ENCODE results near the gene HMCN2. TPM values are rescaled to one million over a fixed set of nuclear protein-coding genes. Genes with fewer than 3 reads are reported as not detected.

Gene HMCN2
- total and polyA plus RNA-seq, 2 of the 4 experiments (the other 2 are of a cell fraction), result 0.02 TPM; not detected in 1

GRCh38 chr9:130461218-130461630 lies 195.7 kb downstream of the HMCN2 start:
- H2AK5ac ChIP-seq (ENCODE audit: low read depth, low read length), result no peak overlapping the region
- H4K20me1 ChIP-seq (ENCODE audit: insufficient read depth, low read length), result peaks cover 8% of the 10 kb centered on the region
- H3K23ac ChIP-seq (ENCODE audit: low read depth, low read length), result no peak overlapping the region
- CTCF ChIA-PET, result interaction anchor here (0.6 to 1.9 kb wide), 2 partner anchors 131 to 223 kb away, joined by 3 to 7 read pairs; no protein-coding TSS in a partner anchor
- peak; percentile 86 for ATAC-seq (ENCODE audit: low read depth)
- H3K27me3 ChIP-seq (ENCODE audit: control insufficient read depth, insufficient read depth, low read length), result peaks cover 10% of the 10 kb centered on the region
- no peak overlapping the region for H3K27ac ChIP-seq (ENCODE audit: insufficient read depth, low read length)
- H2AK9ac ChIP-seq (replicated peaks; ENCODE audit: low read depth, low read length, poor library complexity), result peak overlapping the region; percentile 33
- no peak overlapping the region for H2BK15ac ChIP-seq (ENCODE audit: low read depth, low read length)
- H3K36me3 ChIP-seq (ENCODE audit: control insufficient read depth, insufficient read depth, low read length), result no peaks in the 10 kb centered on the region
- H2BK5ac ChIP-seq (ENCODE audit: low read depth, low read length, poor library complexity, severe bottlenecking), result no peak overlapping the region
- 3% methylated on average over 6 of the region's 22 CpGs; no CpG with 5 or more reads in 1 of the 2 experiments for WGBS, 2 experiments (ENCODE audit: extremely low coverage in 2 of 2, insufficient read length in 1 of 2)
- no peak overlapping the region for H3K56ac ChIP-seq (ENCODE audit: extremely low read depth, insufficient read depth, low read length)
- H4K5ac ChIP-seq (ENCODE audit: low read depth, low read length), result no peak overlapping the region
- dilution Hi-C loops (cut with HindIII; ENCODE audit: low sequenced_read_pairs, unreplicated experiment) (no loop called here), intact Hi-C loops (cut with micrococcal nuclease) (loop anchor here (1.0 kb wide), 1 partner anchor 221 kb away; no protein-coding TSS in a partner anchor), in situ Hi-C loops (cut with MboI; ENCODE audit: low sequenced_read_pairs) (no loop called here)
- no peaks in the 10 kb centered on the region for H3K9me3 ChIP-seq (ENCODE audit: control insufficient read depth, insufficient read depth, low read length)
- H2BK20ac ChIP-seq (ENCODE audit: low read depth, low read length), result no peak overlapping the region
- no TSS peak for BruUV-seq (replicated peaks)
- H3K4me3 ChIP-seq (ENCODE audit: insufficient read depth, low read depth, low read length), result no peak overlapping the region
- H4K91ac ChIP-seq (ENCODE audit: insufficient read depth, low read depth, low read length), result no peak overlapping the region
- no peak overlapping the region for H2BK120ac ChIP-seq (ENCODE audit: low read depth, low read length)
- no peak overlapping the region for H3K18ac ChIP-seq (ENCODE audit: low read depth, low read length)
- no peaks in the 10 kb centered on the region for H3K79me1 ChIP-seq (ENCODE audit: low read depth in 1 of 2, low read length in 2 of 2)
- POLR2A ChIA-PET (ENCODE audit: unreplicated experiment), result no interaction called here
- H2AFZ ChIP-seq (replicated peaks; ENCODE audit: low read length, poor library complexity), result peak overlapping the region; percentile 40
- H3K4ac ChIP-seq (ENCODE audit: low read depth, low read length), result no peak overlapping the region
- DNase-seq, result peak; percentile 12
- TF ChIP-seq, protein P1, sequence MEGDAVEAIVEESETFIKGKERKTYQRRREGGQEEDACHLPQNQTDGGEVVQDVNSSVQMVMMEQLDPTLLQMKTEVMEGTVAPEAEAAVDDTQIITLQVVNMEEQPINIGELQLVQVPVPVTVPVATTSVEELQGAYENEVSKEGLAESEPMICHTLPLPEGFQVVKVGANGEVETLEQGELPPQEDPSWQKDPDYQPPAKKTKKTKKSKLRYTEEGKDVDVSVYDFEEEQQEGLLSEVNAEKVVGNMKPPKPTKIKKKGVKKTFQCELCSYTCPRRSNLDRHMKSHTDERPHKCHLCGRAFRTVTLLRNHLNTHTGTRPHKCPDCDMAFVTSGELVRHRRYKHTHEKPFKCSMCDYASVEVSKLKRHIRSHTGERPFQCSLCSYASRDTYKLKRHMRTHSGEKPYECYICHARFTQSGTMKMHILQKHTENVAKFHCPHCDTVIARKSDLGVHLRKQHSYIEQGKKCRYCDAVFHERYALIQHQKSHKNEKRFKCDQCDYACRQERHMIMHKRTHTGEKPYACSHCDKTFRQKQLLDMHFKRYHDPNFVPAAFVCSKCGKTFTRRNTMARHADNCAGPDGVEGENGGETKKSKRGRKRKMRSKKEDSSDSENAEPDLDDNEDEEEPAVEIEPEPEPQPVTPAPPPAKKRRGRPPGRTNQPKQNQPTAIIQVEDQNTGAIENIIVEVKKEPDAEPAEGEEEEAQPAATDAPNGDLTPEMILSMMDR (conservative IDR thresholded peaks at IDR 0.05; ENCODE audit: low read depth, low read length), result peak; percentile 87
- no peak for TF ChIP-seq CHD1 (IDR thresholded peaks at IDR 0.05; ENCODE audit: low read depth, low read length)
- TF ChIP-seq CEBPB (IDR thresholded peaks at IDR 0.05; ENCODE audit: low read depth, low read length), result no peak
- TF ChIP-seq SMC3 (IDR thresholded peaks at IDR 0.05; ENCODE audit: low read depth, low read length), result peak; percentile 83
- peak; percentile 76 for TF ChIP-seq MAZ (IDR thresholded peaks at IDR 0.05; ENCODE audit: borderline replicate concordance, low read depth, low read length)
- TF ChIP-seq RAD21 (IDR thresholded peaks at IDR 0.05; ENCODE audit: low read length), result peak; percentile 93
- no peaks in the 10 kb centered on the region for H3K4me1 ChIP-seq (ENCODE audit: control insufficient read depth, insufficient read depth, low read length)
- no peak overlapping the region for H3K14ac ChIP-seq (replicated peaks; ENCODE audit: low read depth, low read length)
- no peaks in the 10 kb centered on the region for H3K9me1 ChIP-seq (ENCODE audit: insufficient read depth, low read length)
- no peak overlapping the region for H3K4me2 ChIP-seq (ENCODE audit: low read depth, low read length)
- H4K8ac ChIP-seq (ENCODE audit: low read depth in 2 of 2, low read length in 2 of 2), result no peak overlapping the region
- no peak overlapping the region for H3K9ac ChIP-seq (ENCODE audit: low read depth, low read length)
